Measurements from ENCODE around the gene HOATZ. TPM values are rescaled to one million over a fixed set of nuclear protein-coding genes. Genes with fewer than 3 reads are reported as not detected.

HOATZ gene
- total RNA-seq, 1 donor from 2014 or later = not detected

DNA sequence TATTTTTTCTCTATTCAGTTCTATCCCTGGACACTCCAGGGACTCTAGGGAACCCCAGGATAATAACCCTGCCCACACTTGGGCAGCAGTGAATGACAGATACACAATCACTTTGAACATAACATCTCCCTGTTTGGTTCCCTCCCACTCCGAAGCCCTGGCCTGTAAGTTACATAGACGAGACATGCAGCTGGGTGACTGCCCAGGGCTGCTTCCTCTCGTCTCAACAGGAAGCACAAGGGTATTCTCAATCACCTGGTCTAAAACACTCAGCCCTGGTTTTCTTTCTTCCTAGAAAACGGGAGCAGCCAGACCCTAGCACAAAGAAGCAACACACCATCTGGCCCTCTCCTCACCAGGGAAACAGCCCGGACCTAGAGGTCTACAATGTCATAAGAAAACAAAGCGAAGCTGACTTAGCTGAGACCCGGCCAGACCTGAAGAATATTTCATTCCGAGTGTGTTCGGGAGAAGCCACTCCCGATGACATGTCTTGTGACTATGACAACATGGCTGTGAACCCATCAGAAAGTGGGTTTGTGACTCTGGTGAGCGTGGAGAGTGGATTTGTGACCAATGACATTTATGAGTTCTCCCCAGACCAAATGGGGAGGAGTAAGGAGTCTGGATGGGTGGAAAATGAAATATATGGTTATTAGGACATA lies 45.4 kb downstream of the HOATZ start:
- H3K9ac ChIP-seq (ENCODE audit: low read depth in 1 of 3, low read length in 3 of 3) = no peak overlapping the region
- H3K27ac ChIP-seq (ENCODE audit: low read depth, low read length) = no peak overlapping the region
- H3K4me3 ChIP-seq (ENCODE audit: low read length in 3 of 3) = no peak overlapping the region
- no peaks in the 10 kb centered on the region for H3K9me3 ChIP-seq (ENCODE audit: control insufficient read depth in 3 of 3, low read length in 3 of 3)
- peaks cover 0 to 4% (median 3%) of the 10 kb centered on the region in 3 donors for H3K36me3 ChIP-seq (ENCODE audit: control insufficient read depth in 3 of 3, insufficient read depth in 3 of 3, low read length in 3 of 3)
- H3K27me3 ChIP-seq (ENCODE audit: control insufficient read depth in 3 of 3, insufficient read depth in 3 of 3, low read length in 3 of 3) = no peaks in the 10 kb centered on the region
- peaks cover 3 to 5% (median 5%) of the 10 kb centered on the region in 3 donors for H3K4me1 ChIP-seq (ENCODE audit: control insufficient read depth in 3 of 3, insufficient read depth in 3 of 3, low read length in 3 of 3)

GRCh38 chr11:111560800-111561199 lies 46.2 kb downstream of the HOATZ start:
- Histone ChIP-seq H3K9me3 (ENCODE audit: control insufficient read depth in 3 of 3, low read length in 3 of 3) (no peaks in the 10 kb centered on the region), H3K9ac (ENCODE audit: low read depth in 1 of 3, low read length in 3 of 3) (no peak overlapping the region), H3K27me3 (ENCODE audit: control insufficient read depth in 3 of 3, insufficient read depth in 3 of 3, low read length in 3 of 3) (no peaks in the 10 kb centered on the region), H3K27ac (ENCODE audit: low read depth, low read length) (no peak overlapping the region), H3K4me3 (ENCODE audit: low read length in 3 of 3) (no peak overlapping the region), H3K36me3 (ENCODE audit: control insufficient read depth in 3 of 3, insufficient read depth in 3 of 3, low read length in 3 of 3) (peaks cover 0 to 4% (median 2%) of the 10 kb centered on the region in 3 donors), H3K4me1 (ENCODE audit: control insufficient read depth in 3 of 3, insufficient read depth in 3 of 3, low read length in 3 of 3) (peaks cover 3 to 8% (median 5%) of the 10 kb centered on the region in 3 donors)

DNA sequence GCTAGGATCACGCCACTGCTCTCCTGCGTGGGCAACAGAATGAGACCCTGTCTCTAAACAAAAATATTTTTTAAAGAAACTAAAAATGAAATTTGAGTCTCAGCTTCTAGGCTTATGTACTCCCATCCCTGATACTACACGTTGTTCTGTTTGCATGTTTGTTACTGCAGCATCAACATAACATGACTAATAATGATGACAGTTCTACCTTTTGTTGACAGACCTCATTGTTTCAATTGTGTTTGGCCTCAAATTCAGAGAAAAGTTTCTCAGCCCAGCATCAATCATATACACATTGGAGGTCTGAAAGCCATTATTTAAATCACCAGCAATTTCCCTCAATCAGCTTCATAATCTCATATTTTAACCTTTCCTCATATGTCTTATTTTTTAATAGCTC lies 46.7 kb downstream of the HOATZ start:
- Histone ChIP-seq H3K4me1 (ENCODE audit: control insufficient read depth in 3 of 3, insufficient read depth in 3 of 3, low read length in 3 of 3) (peaks cover 3 to 8% (median 5%) of the 10 kb centered on the region in 3 donors), H3K4me3 (ENCODE audit: low read length in 3 of 3) (no peak overlapping the region), H3K27me3 (ENCODE audit: control insufficient read depth in 3 of 3, insufficient read depth in 3 of 3, low read length in 3 of 3) (no peaks in the 10 kb centered on the region), H3K27ac (ENCODE audit: low read depth, low read length) (no peak overlapping the region), H3K36me3 (ENCODE audit: control insufficient read depth in 3 of 3, insufficient read depth in 3 of 3, low read length in 3 of 3) (peaks cover 0 to 4% (median 0%) of the 10 kb centered on the region in 3 donors), H3K9ac (ENCODE audit: low read depth in 1 of 3, low read length in 3 of 3) (no peak overlapping the region), H3K9me3 (ENCODE audit: control insufficient read depth in 3 of 3, low read length in 3 of 3) (no peaks in the 10 kb centered on the region)

- H3K27ac ChIP-seq (ENCODE audit: low read depth, low read length) = no peak overlapping the region
- no peak overlapping the region for H3K4me3 ChIP-seq (ENCODE audit: low read length in 3 of 3)
- H3K36me3 ChIP-seq (ENCODE audit: control insufficient read depth in 3 of 3, insufficient read depth in 3 of 3, low read length in 3 of 3) = peaks cover 0 to 4% (median 0%) of the 10 kb centered on the region in 3 donors
- H3K4me1 ChIP-seq (ENCODE audit: control insufficient read depth in 3 of 3, insufficient read depth in 3 of 3, low read length in 3 of 3) = peaks cover 3 to 8% (median 5%) of the 10 kb centered on the region in 3 donors
- no peak overlapping the region for H3K9ac ChIP-seq (ENCODE audit: low read depth in 1 of 3, low read length in 3 of 3)
- no peaks in the 10 kb centered on the region for H3K27me3 ChIP-seq (ENCODE audit: control insufficient read depth in 3 of 3, insufficient read depth in 3 of 3, low read length in 3 of 3)
- H3K9me3 ChIP-seq (ENCODE audit: control insufficient read depth in 3 of 3, low read length in 3 of 3) = no peaks in the 10 kb centered on the region
Measured at GRCh38 chr11:111561791-111562325, 47.3 kb downstream of the HOATZ start.

DNA sequence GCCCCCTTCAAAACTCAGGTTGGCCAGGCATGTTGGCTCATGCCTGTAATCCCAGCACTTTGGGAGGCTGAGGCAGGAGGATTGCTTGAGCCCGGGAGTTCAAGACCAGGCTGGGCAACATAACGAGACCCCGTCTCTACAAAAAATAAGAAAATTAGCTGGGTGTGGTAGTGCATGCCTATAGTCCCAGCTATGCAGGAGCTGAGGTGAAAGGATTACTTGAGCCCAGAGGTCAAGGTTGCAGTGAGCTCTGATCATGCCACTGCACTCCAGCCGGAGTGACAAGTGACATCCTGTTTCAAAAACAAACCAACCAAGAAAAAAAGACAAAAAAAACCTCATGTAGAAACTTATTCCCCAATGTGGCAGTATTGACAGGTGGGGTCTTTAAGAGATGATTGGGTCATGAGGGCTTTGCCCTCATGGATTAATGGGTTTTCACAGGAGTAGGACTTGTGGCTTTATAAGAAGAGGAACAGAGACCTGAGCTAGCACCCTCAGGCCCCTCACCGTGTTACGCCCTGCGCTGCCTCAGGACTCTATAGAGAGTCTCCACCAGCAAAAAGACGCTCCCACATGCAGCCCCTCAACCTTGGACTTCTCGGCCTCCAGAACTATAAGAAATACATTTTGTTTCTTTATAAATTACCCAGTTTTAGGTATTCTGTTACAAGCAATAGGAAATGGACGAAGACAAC lies 48.3 kb downstream of the HOATZ start:
- peaks cover 3 to 8% (median 5%) of the 10 kb centered on the region in 3 donors for H3K4me1 ChIP-seq (ENCODE audit: control insufficient read depth in 3 of 3, insufficient read depth in 3 of 3, low read length in 3 of 3)
- H3K27ac ChIP-seq (ENCODE audit: low read depth, low read length) = no peak overlapping the region
- peaks cover 0 to 4% (median 0%) of the 10 kb centered on the region in 3 donors for H3K36me3 ChIP-seq (ENCODE audit: control insufficient read depth in 3 of 3, insufficient read depth in 3 of 3, low read length in 3 of 3)
- no peak overlapping the region for H3K9ac ChIP-seq (ENCODE audit: low read depth in 1 of 3, low read length in 3 of 3)
- H3K4me3 ChIP-seq (ENCODE audit: low read length in 3 of 3) = no peak overlapping the region
- no peaks in the 10 kb centered on the region for H3K27me3 ChIP-seq (ENCODE audit: control insufficient read depth in 3 of 3, insufficient read depth in 3 of 3, low read length in 3 of 3)
- no peaks in the 10 kb centered on the region for H3K9me3 ChIP-seq (ENCODE audit: control insufficient read depth in 3 of 3, low read length in 3 of 3)

DNA sequence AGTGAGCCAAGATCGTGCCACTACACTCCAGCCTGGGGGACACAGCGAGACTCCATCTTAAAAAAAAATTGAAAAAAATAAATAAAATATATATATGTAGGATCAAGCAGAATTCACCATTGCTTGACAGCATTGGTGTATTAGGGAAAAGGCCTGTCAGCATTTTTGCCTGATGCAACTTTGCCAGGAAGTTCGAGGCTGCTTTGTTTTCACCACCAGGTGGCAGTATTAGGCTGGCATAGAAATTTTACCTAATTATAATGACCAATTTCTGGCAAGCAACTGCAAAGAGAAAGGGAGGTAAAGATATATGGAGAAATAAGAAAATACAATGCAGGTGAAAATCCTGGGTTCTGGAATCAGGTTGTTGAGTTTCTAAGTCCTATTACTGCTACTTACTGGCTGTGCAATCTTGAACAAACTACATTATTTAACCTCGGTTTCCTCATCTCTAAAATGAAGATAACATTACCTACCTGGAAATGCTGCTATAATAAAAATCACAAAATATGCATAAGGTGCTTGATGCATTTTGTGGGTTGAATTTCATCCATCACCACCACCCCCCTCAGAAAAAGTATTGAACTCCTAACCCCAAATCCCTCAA lies 50.6 kb downstream of the HOATZ start:
- Histone ChIP-seq H3K27ac (ENCODE audit: low read depth, low read length) (no peak overlapping the region), H3K9me3 (ENCODE audit: control insufficient read depth in 3 of 3, low read length in 3 of 3) (no peaks in the 10 kb centered on the region), H3K4me1 (ENCODE audit: control insufficient read depth in 3 of 3, insufficient read depth in 3 of 3, low read length in 3 of 3) (peaks cover 3 to 8% (median 5%) of the 10 kb centered on the region in 3 donors), H3K9ac (ENCODE audit: low read depth in 1 of 3, low read length in 3 of 3) (no peak overlapping the region), H3K27me3 (ENCODE audit: control insufficient read depth in 3 of 3, insufficient read depth in 3 of 3, low read length in 3 of 3) (no peaks in the 10 kb centered on the region), H3K36me3 (ENCODE audit: control insufficient read depth in 3 of 3, insufficient read depth in 3 of 3, low read length in 3 of 3) (peaks cover 0 to 4% (median 0%) of the 10 kb centered on the region in 3 donors), H3K4me3 (ENCODE audit: low read length in 3 of 3) (no peak overlapping the region)

GRCh38 chr11:111566324-111566723 lies 51.7 kb downstream of the HOATZ start:
- Histone ChIP-seq H3K4me3 (ENCODE audit: low read length in 3 of 3) (no peak overlapping the region), H3K27me3 (ENCODE audit: control insufficient read depth in 3 of 3, insufficient read depth in 3 of 3, low read length in 3 of 3) (no peaks in the 10 kb centered on the region), H3K9me3 (ENCODE audit: control insufficient read depth in 3 of 3, low read length in 3 of 3) (no peaks in the 10 kb centered on the region), H3K4me1 (ENCODE audit: control insufficient read depth in 3 of 3, insufficient read depth in 3 of 3, low read length in 3 of 3) (peaks cover 3 to 8% (median 5%) of the 10 kb centered on the region in 3 donors), H3K36me3 (ENCODE audit: control insufficient read depth in 3 of 3, insufficient read depth in 3 of 3, low read length in 3 of 3) (peaks cover 0 to 4% (median 0%) of the 10 kb centered on the region in 3 donors), H3K27ac (ENCODE audit: low read depth, low read length) (no peak overlapping the region), H3K9ac (ENCODE audit: low read depth in 1 of 3, low read length in 3 of 3) (no peak overlapping the region)

GRCh38 chr11:111569476-111569875 lies 54.9 kb downstream of the HOATZ start:
- Histone ChIP-seq H3K27ac (ENCODE audit: low read depth, low read length) (no peak overlapping the region), H3K36me3 (ENCODE audit: control insufficient read depth in 3 of 3, insufficient read depth in 3 of 3, low read length in 3 of 3) (no peaks in the 10 kb centered on the region), H3K27me3 (ENCODE audit: control insufficient read depth in 3 of 3, insufficient read depth in 3 of 3, low read length in 3 of 3) (no peaks in the 10 kb centered on the region), H3K4me3 (ENCODE audit: low read length in 3 of 3) (no peak overlapping the region), H3K9ac (ENCODE audit: low read depth in 1 of 3, low read length in 3 of 3) (no peak overlapping the region), H3K9me3 (ENCODE audit: control insufficient read depth in 3 of 3, low read length in 3 of 3) (no peaks in the 10 kb centered on the region), H3K4me1 (ENCODE audit: control insufficient read depth in 3 of 3, insufficient read depth in 3 of 3, low read length in 3 of 3) (peaks cover 11% of the 10 kb centered on the region in 3 donors)

DNA sequence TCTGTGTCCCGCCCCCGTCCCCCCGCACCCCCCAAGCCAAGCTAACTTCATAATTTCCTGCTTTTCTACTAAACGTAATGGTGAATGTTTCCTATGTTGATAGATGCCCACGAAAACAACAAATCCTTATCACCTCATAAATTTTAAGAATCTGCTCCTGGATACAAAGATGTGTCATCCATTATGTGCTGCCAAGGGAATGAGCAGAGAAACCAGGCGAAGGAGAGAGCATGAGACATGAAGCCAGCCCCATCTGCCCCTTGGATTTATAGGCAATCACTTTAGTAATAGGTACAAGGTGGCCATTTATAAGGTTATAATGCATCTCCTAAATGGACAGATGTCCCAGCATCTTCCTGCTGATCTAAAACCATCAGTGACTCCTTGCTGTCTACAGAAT lies 56.2 kb downstream of the HOATZ start:
- H3K27ac ChIP-seq (ENCODE audit: low read depth, low read length) = no peak overlapping the region
- H3K4me3 ChIP-seq (ENCODE audit: low read length in 3 of 3) = no peak overlapping the region
- H3K9ac ChIP-seq (ENCODE audit: low read depth in 1 of 3, low read length in 3 of 3) = no peak overlapping the region
- H3K9me3 ChIP-seq (ENCODE audit: control insufficient read depth in 3 of 3, low read length in 3 of 3) = no peaks in the 10 kb centered on the region
- H3K36me3 ChIP-seq (ENCODE audit: control insufficient read depth in 3 of 3, insufficient read depth in 3 of 3, low read length in 3 of 3) = no peaks in the 10 kb centered on the region
- H3K27me3 ChIP-seq (ENCODE audit: control insufficient read depth in 3 of 3, insufficient read depth in 3 of 3, low read length in 3 of 3) = no peaks in the 10 kb centered on the region
- peaks cover 11 to 14% (median 11%) of the 10 kb centered on the region in 3 donors for H3K4me1 ChIP-seq (ENCODE audit: control insufficient read depth in 3 of 3, insufficient read depth in 3 of 3, low read length in 3 of 3)

All from skeletal muscle tissue (tissue), 4 donors.